GM12873 (cell line): ENCODE results near the gene EDNRA.

ENCODE experiments used
- CTCF ChIP-seq: IDR thresholded peaks from 2 replicates; pipeline ENCODE4 v1.5.1; 2012; ENCODE audit warnings: low read depth, mild to moderate bottlenecking, moderate library complexity, low read length, control low read depth; ENCODE audit not compliant: insufficient read depth; ENCODE audit errors: missing control alignments

The EDNRA gene

GRCh38 chr4:147560625-147561024, 79.7 kb downstream of the EDNRA start:
- TF ChIP-seq CTCF: no peak

- TF ChIP-seq CTCF: no peak
Observed at GRCh38 chr4:147566762-147567161, 85.9 kb downstream of the EDNRA start.

- no peak for TF ChIP-seq CTCF
Observed at GRCh38 chr4:147567276-147567675, 86.4 kb downstream of the EDNRA start.

- no peak for TF ChIP-seq CTCF
Observed at GRCh38 chr4:147570616-147571015, 89.7 kb downstream of the EDNRA start.

GRCh38 chr4:147571036-147571770, 90.3 kb downstream of the EDNRA start:
- TF ChIP-seq CTCF: no peak

- no peak for TF ChIP-seq CTCF
Observed at GRCh38 chr4:147576084-147576483, 95.2 kb downstream of the EDNRA start.

- no peak for TF ChIP-seq CTCF
Observed at GRCh38 chr4:147578051-147578476, 97.2 kb downstream of the EDNRA start.
